Measurements from ENCODE around the gene SYNPO2L.
"Not testable (repeated sequence)": the region's sequence is repeated elsewhere in the genome, so short reads cannot be mapped to it uniquely, and the experiment has no call there.

SYNPO2L gene

GRCh38 chr10:73648975-73649829, 6.6 kb downstream of the SYNPO2L start:
- no peak for DNase-seq (ENCODE audit: low read depth)

GRCh38 chr10:73647875-73648651, 7.8 kb downstream of the SYNPO2L start:
- no peak for DNase-seq (ENCODE audit: low read depth)

GRCh38 chr10:73647211-73647874, 8.5 kb downstream of the SYNPO2L start:
- DNase-seq (ENCODE audit: low read depth) = peak; percentile 33

GRCh38 chr10:73646598-73647041, 9.2 kb downstream of the SYNPO2L start:
- no peak for DNase-seq (ENCODE audit: low read depth)

GRCh38 chr10:73645251-73645650, 10.6 kb downstream of the SYNPO2L start:
- DNase-seq (ENCODE audit: low read depth) = no peak

GRCh38 chr10:73644767-73645166, 11.1 kb downstream of the SYNPO2L start:
- DNase-seq (ENCODE audit: low read depth) = no peak

- peak; percentile 60 for DNase-seq (ENCODE audit: low read depth)
These were observed 11.7 kb downstream of the SYNPO2L start for GRCh38 chr10:73644015-73644743.

- no peak for DNase-seq (ENCODE audit: low read depth)
These were observed 12.5 kb downstream of the SYNPO2L start for GRCh38 chr10:73643362-73643761.

GRCh38 chr10:73641328-73642060, 14.3 kb downstream of the SYNPO2L start, which contains the start of gene MYOZ1:
Gene MYOZ1, minus strand, starts transcription at chr10:73641474. Its CDS starts 1,457 bp downstream, at chr10:73640017.
- peak; percentile 40 for DNase-seq (ENCODE audit: low read depth)

- DNase-seq (ENCODE audit: low read depth) = no peak
These were observed 16.5 kb downstream of the SYNPO2L start for GRCh38 chr10:73639286-73639685.

GRCh38 chr10:73635781-73636180, 20.0 kb downstream of the SYNPO2L start:
- DNase-seq (ENCODE audit: low read depth) = no peak

- no peak for DNase-seq (ENCODE audit: low read depth)
These were observed 21.4 kb downstream of the SYNPO2L start for GRCh38 chr10:73634421-73634820.

- DNase-seq (ENCODE audit: low read depth) = no peak
These were observed 26.7 kb downstream of the SYNPO2L start for GRCh38 chr10:73629165-73629564.

- no peak for DNase-seq (ENCODE audit: low read depth)
These were observed 27.4 kb downstream of the SYNPO2L start for GRCh38 chr10:73628405-73628804.

- no peak for DNase-seq (ENCODE audit: low read depth)
These were observed 28.5 kb downstream of the SYNPO2L start for GRCh38 chr10:73627300-73627699.

- peak; percentile 98 for DNase-seq (ENCODE audit: low read depth)
These were observed 29.7 kb downstream of the SYNPO2L start for GRCh38 chr10:73625884-73626752.

- DNase-seq (ENCODE audit: low read depth) = peak; percentile 44
These were observed 30.6 kb downstream of the SYNPO2L start for GRCh38 chr10:73625004-73625883.

GRCh38 chr10:73623056-73623455, 32.8 kb downstream of the SYNPO2L start:
- no peak for DNase-seq (ENCODE audit: low read depth)

- DNase-seq (ENCODE audit: low read depth) = not testable (repeated sequence)
These were observed 34.9 kb downstream of the SYNPO2L start for GRCh38 chr10:73620974-73621373.

All from iris pigment epithelial cell (primary cell).